ENCODE results near the gene CDH4.

Gene CDH4

DNA sequence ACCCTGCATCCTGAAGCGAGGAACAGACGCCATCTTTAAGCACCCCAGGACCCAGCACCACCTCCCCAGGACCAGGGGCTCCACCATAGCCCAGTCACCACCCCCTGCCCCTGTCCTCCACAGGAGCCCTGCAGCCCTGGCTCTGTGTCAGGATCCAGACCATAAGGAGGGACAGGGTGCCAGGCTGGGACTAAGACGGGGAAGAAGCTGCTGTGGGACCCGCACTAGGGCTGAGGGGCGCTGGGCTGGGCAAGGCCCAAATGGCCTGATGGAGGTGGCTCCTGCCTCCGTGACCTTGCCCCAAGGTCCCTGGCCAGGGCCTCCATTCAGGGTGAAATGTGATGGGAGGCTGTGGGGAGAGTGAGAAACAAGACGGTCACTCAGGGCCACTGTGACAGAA lies 428.0 kb downstream of the CDH4 start:
- TF ChIP-seq GATA1 (IDR thresholded peaks at IDR 0.05; ENCODE audit: low read depth, low read length) (no peak), POLR2A (IDR thresholded peaks at IDR 0.05; ENCODE audit: low read length) (no peak)
- DNase-seq, result no peak

DNA sequence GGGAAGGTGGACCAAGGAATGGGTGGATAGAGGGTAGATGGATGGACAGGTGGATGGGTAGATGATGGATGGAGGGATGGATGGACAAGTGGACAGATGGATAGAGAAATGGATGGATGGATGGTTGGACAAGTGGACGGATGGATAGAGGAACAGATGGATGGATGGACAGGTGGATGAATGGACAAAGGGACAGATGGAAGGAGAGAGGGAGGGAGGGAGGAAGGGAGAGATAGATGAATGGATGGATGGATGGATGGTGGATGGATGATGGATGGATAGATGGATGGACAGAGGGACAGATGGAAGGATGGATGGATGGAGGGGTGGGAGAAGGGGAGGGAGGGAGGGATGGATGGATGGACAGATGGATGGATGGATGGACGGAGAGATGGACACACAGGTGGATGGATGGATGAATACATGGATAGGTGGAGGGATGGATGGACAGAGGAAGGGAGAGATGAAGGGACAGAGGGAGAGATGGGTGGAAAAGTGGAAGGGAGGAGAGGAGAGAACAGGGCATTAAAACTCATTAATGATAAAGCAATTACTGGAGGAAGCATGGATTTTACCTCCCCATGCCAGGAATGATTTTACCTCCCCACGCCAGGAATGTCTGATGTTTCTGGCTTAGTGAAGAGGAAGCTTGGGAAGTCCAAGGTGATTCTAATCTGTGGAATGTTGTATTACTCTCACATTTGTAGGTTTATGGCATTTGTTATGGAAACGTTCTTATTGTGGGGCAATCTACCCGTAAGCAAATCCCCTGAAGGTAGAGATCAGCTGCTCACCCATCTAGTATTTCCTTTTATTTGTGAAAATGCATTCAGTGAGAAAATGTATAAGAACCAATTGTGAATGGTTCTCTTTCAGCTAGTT lies 430.3 kb downstream of the CDH4 start:
- TF ChIP-seq GATA1 (IDR thresholded peaks at IDR 0.05; ENCODE audit: low read depth, low read length) (no peak), POLR2A (IDR thresholded peaks at IDR 0.05; ENCODE audit: low read length) (no peak)

DNA sequence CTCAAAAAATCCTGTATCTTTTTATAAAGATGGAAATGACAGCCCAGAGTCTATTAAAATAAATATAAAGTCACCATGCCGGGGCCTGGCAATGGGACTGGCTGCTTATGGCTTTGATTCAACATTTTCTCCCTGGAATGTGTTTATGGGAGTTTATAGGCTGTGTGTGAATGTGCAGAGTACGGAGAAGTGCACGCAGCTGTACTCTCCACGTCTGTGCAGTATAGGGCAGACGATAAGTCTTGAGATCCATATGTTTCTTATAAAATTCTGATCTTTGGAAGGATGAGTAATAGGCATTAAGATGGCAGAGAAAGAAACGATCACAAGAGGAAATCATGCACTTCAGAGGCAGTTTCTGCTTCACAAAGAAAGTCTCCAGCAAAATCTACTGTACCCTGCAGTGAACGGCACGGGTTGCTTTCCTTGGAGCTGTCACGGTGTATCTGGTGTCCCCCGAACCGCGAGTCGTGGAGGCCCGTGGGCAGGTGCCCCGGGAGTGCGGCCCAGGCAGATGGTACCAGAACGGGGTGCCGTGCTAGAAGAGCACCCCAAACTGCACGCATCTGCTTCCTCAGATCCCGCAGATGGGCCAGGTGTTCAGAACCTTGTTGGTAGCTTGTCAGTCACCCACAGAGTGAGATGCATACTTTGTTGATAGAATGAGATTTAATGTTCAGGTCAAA lies 431.1 kb downstream of the CDH4 start:
- no peak for TF ChIP-seq POLR2A (IDR thresholded peaks at IDR 0.05; ENCODE audit: low read length)
- no peak for TF ChIP-seq GATA1 (IDR thresholded peaks at IDR 0.05; ENCODE audit: low read depth, low read length)
- DNase-seq, result no peak

More for the DNA sequence above, 430.3 kb downstream of the CDH4 start:
- no peak for DNase-seq

DNA sequence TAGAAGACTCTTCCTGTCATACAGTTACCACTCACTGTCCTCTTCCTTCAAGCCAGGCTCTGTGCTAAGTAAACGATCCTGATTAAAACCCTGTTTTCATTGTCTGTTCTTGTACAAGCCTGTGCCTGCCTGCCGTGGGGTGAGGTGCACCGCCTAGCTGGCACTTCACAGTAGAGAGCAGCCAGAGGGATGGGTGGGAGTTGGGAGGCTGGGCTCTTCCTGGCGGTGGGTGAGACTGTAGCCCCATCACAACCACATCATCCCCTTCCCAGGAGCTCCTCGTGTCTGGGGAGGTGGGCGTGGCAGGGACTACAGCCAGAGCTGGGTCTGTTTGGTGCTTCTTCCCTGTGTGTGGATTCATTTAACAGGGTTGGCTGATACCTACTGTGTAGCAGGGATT lies 431.7 kb downstream of the CDH4 start:
- DNase-seq, result no peak

DNA sequence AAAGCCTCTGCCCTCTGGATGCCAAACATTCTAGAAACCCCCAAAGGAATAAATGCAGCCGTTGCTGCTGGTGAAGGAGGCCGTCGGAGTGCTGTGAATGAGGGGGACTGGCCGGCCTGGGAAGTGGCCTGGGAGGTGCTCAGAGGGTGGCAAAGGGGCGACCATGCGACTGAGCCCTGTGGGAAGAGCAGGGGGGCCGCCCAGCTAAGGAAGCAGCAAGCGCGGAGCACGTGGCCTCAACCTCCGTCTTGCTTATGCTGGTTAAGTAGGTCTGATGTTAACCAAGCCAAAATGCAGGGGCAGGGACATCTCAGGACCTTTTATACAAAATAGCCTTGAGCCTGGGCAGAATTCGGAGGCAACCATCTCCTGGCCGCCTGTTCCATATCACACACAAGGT lies 432.1 kb downstream of the CDH4 start:
- no peak for DNase-seq

More for the DNA sequence above, 431.7 kb downstream of the CDH4 start:
- no peak for TF ChIP-seq GATA1 (IDR thresholded peaks at IDR 0.05; ENCODE audit: low read depth, low read length)
- no peak for TF ChIP-seq POLR2A (IDR thresholded peaks at IDR 0.05; ENCODE audit: low read length)

DNA sequence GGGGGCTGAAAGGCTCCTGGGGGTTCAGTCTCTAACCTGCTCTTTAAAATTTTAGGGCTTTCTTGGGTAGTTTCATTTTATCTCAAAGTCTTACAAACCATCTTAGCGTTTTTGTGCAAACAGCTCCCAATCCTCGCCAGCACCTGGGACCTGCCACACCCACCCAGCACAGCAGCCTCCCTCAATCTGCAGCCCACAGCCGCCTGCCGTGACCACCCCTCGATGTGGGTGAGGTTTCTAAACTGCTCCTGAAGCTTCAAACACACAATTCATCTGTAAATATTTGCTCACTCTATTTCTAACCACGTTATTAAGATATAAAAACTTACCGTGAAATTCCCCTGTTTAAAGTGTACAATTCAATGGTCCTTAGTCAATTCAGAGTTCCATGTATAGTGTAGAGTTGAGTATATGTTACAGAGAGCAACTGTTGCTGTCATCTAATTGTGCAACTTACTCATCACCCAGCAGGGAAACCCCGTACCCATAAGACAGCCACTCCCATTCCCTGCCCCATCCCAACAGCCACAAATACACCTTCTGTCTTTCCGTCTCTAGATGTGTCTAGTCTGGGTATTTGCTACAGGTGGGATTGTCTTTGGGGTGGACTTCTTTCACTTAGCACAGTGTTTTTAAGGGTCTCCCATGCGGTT lies 432.6 kb downstream of the CDH4 start:
- TF ChIP-seq GATA1 (IDR thresholded peaks at IDR 0.05; ENCODE audit: low read depth, low read length), result no peak
- no peak for TF ChIP-seq POLR2A (IDR thresholded peaks at IDR 0.05; ENCODE audit: low read length)
- DNase-seq, result no peak

More for the DNA sequence above, 432.1 kb downstream of the CDH4 start:
- TF ChIP-seq GATA1 (IDR thresholded peaks at IDR 0.05; ENCODE audit: low read depth, low read length) (no peak), POLR2A (IDR thresholded peaks at IDR 0.05; ENCODE audit: low read length) (no peak)

DNA sequence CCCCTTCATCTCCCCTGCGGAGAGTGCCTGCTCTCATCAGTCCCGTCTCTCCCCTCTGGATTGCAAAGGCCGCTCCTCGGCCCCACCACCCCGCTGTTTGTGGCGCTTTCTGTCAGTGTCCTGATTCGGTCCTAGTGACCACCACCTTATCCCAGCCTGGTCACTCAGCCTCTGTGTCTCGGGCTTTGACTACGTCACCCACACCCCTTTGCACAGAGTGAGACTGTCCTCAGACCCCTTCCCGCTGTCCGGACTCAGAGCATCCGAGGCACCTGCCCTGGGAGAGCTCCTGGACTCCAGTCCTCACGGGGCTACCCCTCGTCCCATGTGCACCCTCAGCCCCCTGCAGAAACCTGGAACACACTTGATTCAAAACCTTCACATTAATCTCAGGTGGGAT lies 433.4 kb downstream of the CDH4 start:
- no peak for TF ChIP-seq GATA1 (IDR thresholded peaks at IDR 0.05; ENCODE audit: low read depth, low read length)
- no peak for TF ChIP-seq POLR2A (IDR thresholded peaks at IDR 0.05; ENCODE audit: low read length)
- no peak for DNase-seq

DNA sequence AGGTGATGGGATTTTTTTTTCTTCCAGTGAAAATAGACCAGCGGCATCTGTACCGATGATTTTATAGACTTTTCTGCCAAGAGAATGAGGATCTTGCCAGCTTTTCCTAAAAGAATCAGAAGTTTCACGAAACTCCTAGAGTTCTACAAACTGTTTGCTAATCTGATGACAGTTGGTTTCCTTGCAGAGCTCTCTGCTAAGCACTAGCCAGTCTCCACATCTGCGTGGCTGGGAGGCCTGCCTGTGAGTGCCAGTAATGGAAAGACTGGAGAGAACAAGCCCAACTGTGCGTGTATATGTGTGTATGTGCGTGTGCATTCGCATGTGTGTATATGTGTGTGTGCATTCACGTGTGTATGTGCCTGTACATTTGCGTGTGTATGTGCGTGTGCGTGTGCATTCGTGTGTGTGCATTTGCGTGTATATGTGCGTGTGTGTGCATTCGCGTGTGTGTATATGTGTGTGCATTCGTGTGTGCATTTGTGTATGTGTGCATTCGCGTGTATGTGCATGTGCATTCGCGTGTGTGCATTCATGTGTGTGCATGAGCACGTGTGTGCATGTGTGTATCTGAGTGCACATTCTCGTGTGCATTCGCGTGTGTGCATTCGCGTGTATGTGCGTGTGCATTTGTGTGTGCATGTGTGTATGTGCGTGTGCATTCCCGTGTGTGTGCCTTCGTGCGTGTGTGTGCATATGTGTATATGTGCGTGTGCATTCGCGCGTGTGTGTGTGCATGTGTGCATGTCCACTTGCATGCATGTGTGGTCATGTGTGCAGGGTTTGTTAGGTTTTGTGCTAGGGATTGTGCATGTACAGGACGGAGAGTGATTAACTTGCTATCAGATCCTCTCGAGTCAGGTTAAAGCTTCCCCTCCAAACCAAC lies 434.2 kb downstream of the CDH4 start:
- TF ChIP-seq GATA1 (IDR thresholded peaks at IDR 0.05; ENCODE audit: low read depth, low read length) (no peak), POLR2A (IDR thresholded peaks at IDR 0.05; ENCODE audit: low read length) (no peak)

DNA sequence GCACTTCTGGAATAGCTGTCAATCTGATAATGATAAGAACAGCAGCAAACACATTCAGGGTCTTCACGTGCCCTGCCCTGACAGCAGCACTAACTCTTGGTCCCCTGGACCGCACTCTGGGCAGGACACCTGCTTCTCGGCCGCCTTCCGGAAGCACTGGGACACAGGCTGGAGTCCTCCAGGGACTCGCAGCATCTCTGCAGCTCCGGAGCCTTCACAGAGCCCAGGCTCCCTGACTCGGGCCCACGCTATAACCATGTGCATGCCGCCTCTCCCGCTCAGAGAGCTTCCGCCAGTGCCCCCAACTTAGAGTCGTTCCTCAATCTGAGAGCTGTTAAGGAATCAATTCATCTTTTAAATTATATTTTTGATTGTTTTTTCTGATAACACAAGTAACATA lies 436.4 kb downstream of the CDH4 start:
- TF ChIP-seq GATA1 (IDR thresholded peaks at IDR 0.05; ENCODE audit: low read depth, low read length) (no peak), POLR2A (IDR thresholded peaks at IDR 0.05; ENCODE audit: low read length) (no peak)
- DNase-seq, result no peak

More for the DNA sequence above, 434.2 kb downstream of the CDH4 start:
- no peak for DNase-seq

DNA sequence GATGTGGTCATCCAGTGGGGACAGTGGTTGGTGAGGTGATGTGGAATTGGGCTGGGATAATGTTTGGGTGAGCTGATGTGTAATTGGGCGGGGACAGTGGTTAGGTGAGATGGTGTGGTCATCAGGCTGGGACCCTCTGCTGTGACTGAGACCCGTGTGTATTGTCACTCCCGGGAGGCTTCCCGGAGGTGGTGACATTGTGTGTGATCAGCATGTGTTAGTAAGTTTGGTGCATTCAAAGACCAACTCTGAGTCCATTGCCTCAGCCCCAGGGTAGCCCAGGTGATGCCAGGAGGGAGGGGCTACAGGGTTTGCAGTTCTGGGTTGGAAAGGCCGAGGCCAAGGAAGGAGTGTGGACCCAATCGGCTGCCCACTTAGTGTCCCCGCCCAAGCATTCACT lies 438.1 kb downstream of the CDH4 start:
- no peak for DNase-seq
- TF ChIP-seq POLR2A (IDR thresholded peaks at IDR 0.05; ENCODE audit: low read length) (no peak), GATA1 (IDR thresholded peaks at IDR 0.05; ENCODE audit: low read depth, low read length) (no peak)

DNA sequence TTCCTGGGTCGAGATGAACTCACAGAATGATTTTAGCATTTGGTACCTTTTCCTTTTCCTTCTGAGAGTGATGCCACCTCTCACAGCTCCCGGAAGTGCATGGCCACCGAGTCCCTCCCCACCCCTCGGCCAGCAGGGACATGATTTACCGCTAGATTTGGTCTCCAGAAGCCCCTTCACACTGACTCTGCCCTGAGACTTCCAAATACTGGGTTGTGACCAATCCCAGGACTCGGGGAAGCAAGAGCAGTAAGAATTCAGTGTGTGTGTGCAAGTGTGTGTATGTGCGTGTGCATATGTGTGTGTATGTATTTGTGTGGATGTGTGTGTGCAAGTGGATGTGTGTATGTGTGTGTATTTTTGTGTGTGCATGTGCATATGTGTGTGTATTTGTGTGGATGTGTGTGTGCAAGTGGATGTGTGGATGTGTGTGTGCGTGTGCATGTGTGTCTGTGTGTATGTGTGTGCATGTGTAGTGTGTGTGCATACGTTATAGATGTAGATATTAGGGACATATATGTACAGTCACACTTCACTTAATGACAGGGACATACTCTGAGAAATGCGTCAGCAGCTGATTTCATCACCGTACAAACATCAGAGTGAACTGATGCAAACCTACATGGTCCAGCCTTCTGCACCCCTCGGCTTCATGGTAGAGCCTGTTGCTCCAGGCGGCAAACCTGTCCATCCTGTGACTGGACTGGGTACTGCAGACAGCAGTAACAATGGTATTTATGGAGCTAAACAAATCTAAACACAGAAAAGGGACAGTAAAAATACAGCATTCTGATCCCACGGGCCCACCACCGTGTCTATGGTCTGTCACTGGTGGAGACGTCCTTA lies 439.2 kb downstream of the CDH4 start:
- no peak for TF ChIP-seq GATA1 (IDR thresholded peaks at IDR 0.05; ENCODE audit: low read depth, low read length)
- no peak for TF ChIP-seq POLR2A (IDR thresholded peaks at IDR 0.05; ENCODE audit: low read length)
- no peak for DNase-seq

DNA sequence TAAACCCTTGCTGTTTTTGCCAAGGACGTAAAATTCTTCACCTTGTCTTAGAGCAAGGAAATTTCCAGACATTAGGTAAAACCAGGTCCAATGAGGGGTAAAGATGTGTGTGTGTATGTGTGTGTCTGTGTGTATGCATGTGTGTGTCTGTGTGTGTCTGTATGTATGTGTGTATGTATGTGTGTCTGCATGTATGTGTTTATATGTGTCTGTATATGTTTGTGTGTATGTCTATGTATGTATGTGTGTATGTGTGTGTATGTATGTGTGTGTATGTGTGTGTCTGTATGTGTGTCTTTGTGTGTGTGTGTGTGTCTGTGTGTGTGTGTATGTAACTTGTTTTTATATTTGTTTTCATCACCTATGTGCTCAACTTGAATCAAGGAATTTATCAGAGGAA lies 439.9 kb downstream of the CDH4 start:
- no peak for DNase-seq
- no peak for TF ChIP-seq POLR2A (IDR thresholded peaks at IDR 0.05; ENCODE audit: low read length)
- no peak for TF ChIP-seq GATA1 (IDR thresholded peaks at IDR 0.05; ENCODE audit: low read depth, low read length)
